SK-N-SH treated with all-trans-retinoic acid at 6 μM for 48 hours (cell line): ENCODE measurements around the gene KIF2C.

Source experiments
- ATAC-seq: fragments of 200-7000 bp; cut with Tn5 transposase; 3 replicates; pipeline ENCODE4 v1.9.1; 2020; ENCODE audit warnings: mild to moderate bottlenecking, moderate library complexity
- ARNTL ChIP-seq: fragments of 450-650 bp; formaldehyde crosslinking; IDR thresholded peaks from 2 replicates; pipeline ENCODE4 v1.5.0; 2020; ENCODE audit warnings: low read depth, mild to moderate bottlenecking, moderate library complexity, borderline replicate concordance
- CSDC2 ChIP-seq: fragments of 250-450 bp; sonication (Bioruptor Pico); IDR thresholded peaks from 2 replicates; pipeline ENCODE4 v1.5.0; 2020; ENCODE audit warnings: mild to moderate bottlenecking, moderate library complexity
- ESRRG ChIP-seq: fragments of 250-450 bp; sonication (Bioruptor Pico); IDR thresholded peaks from 2 replicates; pipeline ENCODE4 v1.6.1; 2021; ENCODE audit warnings: mild to moderate bottlenecking
- ISL1 ChIP-seq: fragments of 250-450 bp; sonication (Bioruptor Pico); IDR thresholded peaks from 2 replicates; pipeline ENCODE4 v2.1.2; 2022; ENCODE audit warnings: mild to moderate bottlenecking, moderate library complexity
- OSR1 ChIP-seq: fragments of 250-450 bp; sonication (Bioruptor Pico); IDR thresholded peaks from 2 replicates; pipeline ENCODE4 v1.8.0; 2022; ENCODE audit warnings: moderate library complexity, mild to moderate bottlenecking, inconsistent platforms
- PPARA ChIP-seq: fragments of 250-450 bp; sonication (Bioruptor Pico); IDR thresholded peaks from 2 replicates; pipeline ENCODE4 v1.5.0; 2020; ENCODE audit warnings: mild to moderate bottlenecking, borderline replicate concordance
- RARB ChIP-seq: fragments of 250-450 bp; sonication (Bioruptor Pico); IDR thresholded peaks from 2 replicates; pipeline ENCODE4 v1.8.0; 2021; ENCODE audit warnings: mild to moderate bottlenecking, moderate library complexity
- SNAI2 ChIP-seq: fragments of 250-450 bp; sonication (Bioruptor Pico); IDR thresholded peaks from 2 replicates; pipeline ENCODE4 v1.5.0; 2020; ENCODE audit warnings: mild to moderate bottlenecking, moderate library complexity
- TCF4 ChIP-seq: fragments of 250-450 bp; sonication (Bioruptor Pico); IDR thresholded peaks from 2 replicates; pipeline ENCODE4 v1.8.0; 2021; ENCODE audit warnings: mild to moderate bottlenecking, moderate library complexity, borderline replicate concordance
- TOX ChIP-seq: fragments of 250-450 bp; sonication (Bioruptor Pico); IDR thresholded peaks from 2 replicates; pipeline ENCODE4 v1.8.0; 2021; ENCODE audit warnings: mild to moderate bottlenecking, moderate library complexity, borderline replicate concordance
- ZC3H10 ChIP-seq: fragments of 250-450 bp; sonication (Bioruptor Pico); IDR thresholded peaks from 2 replicates; pipeline ENCODE4 v1.5.1; 2021; ENCODE audit warnings: mild to moderate bottlenecking, moderate library complexity
- ZFP3 ChIP-seq: fragments of 250-450 bp; sonication (Bioruptor Pico); IDR thresholded peaks from 2 replicates; pipeline ENCODE4 v1.5.0; 2020; ENCODE audit warnings: mild to moderate bottlenecking, moderate library complexity
- ZFP30 ChIP-seq: fragments of 450-650 bp; formaldehyde crosslinking; IDR thresholded peaks from 2 replicates; pipeline ENCODE4 v1.5.0; 2022; ENCODE audit warnings: mild to moderate bottlenecking, moderate library complexity
- ZNF565 ChIP-seq: fragments of 450-650 bp; formaldehyde crosslinking; conservative IDR thresholded peaks from 2 replicates; pipeline ENCODE4 v1.5.0; 2020; ENCODE audit warnings: low read depth, mild to moderate bottlenecking, moderate library complexity
- ZNF70 ChIP-seq: fragments of 450-650 bp; formaldehyde crosslinking; IDR thresholded peaks from 2 replicates; pipeline ENCODE4 v1.5.0; 2020; ENCODE audit warnings: mild to moderate bottlenecking, moderate library complexity
- ZNF8 ChIP-seq: fragments of 450-650 bp; formaldehyde crosslinking; IDR thresholded peaks from 2 replicates; pipeline ENCODE4 v1.5.0; 2020; ENCODE audit warnings: mild to moderate bottlenecking, moderate library complexity
- TF ChIP-seq, protein P1 (sequence below): fragments of 250-450 bp; sonication (Bioruptor Pico); IDR thresholded peaks from 2 replicates; pipeline ENCODE4 v1.5.1; 2020; ENCODE audit warnings: low read depth, mild to moderate bottlenecking, moderate library complexity
- TF ChIP-seq, protein P2 (sequence below): fragments of 250-450 bp; sonication (Bioruptor Pico); IDR thresholded peaks from 2 replicates; pipeline ENCODE4 v1.5.0; 2020; ENCODE audit warnings: mild to moderate bottlenecking, moderate library complexity
- TF ChIP-seq, protein P3 (sequence below): fragments of 250-450 bp; sonication (Bioruptor Pico); IDR thresholded peaks from 2 replicates; pipeline ENCODE4 v1.5.1; 2021; ENCODE audit warnings: mild to moderate bottlenecking, moderate library complexity
- TF ChIP-seq, protein P4 (sequence below): fragments of 250-450 bp; sonication (Bioruptor Pico); IDR thresholded peaks from 2 replicates; pipeline ENCODE4 v1.8.0; 2020; ENCODE audit warnings: mild to moderate bottlenecking, moderate library complexity, borderline replicate concordance

The KIF2C gene

DNA sequence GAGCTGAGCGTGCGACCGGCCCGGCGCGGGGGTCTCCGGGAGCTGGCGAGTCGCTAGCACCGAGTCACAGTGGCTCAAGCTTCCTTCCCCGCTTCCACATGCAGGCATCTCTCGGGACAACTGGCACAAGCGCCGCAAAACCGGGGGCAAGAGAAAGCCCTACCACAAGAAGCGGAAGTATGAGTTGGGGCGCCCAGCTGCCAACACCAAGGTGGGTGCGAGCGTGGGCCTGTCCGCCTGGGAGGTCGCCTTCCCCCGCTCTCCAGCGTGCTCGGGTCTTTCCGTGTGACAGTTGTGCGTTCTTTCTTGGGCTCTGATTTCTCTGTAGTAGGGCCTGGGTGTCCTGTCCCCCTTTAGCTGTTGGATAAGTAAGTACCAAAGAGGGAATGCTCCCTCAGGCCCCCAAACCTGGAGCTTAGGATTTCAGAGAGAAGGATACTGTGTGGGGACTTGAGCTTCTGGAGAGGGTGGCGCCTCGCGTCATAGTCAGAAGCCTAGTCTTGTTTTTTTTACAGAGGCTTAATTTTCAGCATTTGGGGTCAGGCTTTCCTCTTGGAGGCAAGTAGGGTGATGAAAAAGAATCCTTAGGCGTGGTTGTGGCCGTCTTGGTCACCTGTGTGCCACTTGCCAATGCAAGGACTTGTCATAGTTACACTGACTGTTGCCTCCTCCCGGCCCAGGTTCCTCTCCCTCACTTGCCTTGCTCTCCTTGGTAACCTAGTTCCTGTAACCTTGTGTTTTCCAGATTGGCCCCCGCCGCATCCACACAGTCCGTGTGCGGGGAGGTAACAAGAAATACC lies 36.5 kb downstream of the KIF2C start:
- ATAC-seq: peak; percentile 8
- TF ChIP-seq ISL1 (CRISPR knock-in tag) (no peak), ZFP3 (CRISPR knock-in tag) (no peak)
- TF ChIP-seq, protein P1, sequence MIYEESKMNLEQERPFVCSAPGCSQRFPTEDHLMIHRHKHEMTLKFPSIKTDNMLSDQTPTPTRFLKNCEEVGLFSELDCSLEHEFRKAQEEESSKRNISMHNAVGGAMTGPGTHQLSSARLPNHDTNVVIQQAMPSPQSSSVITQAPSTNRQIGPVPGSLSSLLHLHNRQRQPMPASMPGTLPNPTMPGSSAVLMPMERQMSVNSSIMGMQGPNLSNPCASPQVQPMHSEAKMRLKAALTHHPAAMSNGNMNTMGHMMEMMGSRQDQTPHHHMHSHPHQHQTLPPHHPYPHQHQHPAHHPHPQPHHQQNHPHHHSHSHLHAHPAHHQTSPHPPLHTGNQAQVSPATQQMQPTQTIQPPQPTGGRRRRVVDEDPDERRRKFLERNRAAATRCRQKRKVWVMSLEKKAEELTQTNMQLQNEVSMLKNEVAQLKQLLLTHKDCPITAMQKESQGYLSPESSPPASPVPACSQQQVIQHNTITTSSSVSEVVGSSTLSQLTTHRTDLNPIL (CRISPR knock-in tag): no peak

DNA sequence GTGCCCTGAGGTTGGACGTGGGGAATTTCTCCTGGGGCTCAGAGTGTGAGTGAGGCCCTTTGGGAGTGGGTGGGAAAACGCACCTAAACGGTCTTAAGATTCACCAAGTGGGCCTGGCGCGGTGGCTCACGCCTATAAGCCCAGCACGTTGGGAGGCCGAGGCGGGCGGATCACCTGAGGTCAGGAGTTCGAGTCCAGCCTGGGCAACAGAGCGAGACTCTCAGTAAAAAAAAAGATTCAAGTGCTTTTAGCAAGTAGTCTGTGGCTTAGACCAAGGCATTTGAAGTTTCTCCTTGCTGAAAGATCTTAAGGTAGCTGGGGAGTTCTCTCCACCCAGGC lies 37.1 kb downstream of the KIF2C start:
- no peak for ATAC-seq

DNA sequence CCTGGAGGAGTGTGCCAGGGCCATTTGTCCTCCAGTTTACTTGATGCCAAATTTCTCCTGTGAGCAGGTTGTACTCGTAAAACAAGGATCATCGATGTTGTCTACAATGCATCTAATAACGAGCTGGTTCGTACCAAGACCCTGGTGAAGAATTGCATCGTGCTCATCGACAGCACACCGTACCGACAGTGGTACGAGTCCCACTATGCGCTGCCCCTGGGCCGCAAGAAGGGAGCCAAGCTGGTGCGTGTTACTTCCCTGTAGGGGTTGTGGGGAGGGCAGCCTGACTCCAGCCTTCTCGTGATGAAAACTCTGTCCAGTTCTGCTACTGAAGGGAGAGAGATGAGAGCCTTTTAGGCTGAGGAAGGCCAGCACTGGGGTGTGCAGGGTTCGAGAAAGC lies 37.9 kb downstream of the KIF2C start:
- no peak for ATAC-seq
- TF ChIP-seq ZC3H10 (no peak), CSDC2 (CRISPR knock-in tag) (no peak), ZNF8 (no peak), ESRRG (CRISPR knock-in tag) (no peak), ISL1 (CRISPR knock-in tag) (no peak), TCF4 (no peak), ZNF565 (CRISPR knock-in tag) (no peak), ZNF70 (CRISPR knock-in tag) (no peak)
- TF ChIP-seq, protein P2, sequence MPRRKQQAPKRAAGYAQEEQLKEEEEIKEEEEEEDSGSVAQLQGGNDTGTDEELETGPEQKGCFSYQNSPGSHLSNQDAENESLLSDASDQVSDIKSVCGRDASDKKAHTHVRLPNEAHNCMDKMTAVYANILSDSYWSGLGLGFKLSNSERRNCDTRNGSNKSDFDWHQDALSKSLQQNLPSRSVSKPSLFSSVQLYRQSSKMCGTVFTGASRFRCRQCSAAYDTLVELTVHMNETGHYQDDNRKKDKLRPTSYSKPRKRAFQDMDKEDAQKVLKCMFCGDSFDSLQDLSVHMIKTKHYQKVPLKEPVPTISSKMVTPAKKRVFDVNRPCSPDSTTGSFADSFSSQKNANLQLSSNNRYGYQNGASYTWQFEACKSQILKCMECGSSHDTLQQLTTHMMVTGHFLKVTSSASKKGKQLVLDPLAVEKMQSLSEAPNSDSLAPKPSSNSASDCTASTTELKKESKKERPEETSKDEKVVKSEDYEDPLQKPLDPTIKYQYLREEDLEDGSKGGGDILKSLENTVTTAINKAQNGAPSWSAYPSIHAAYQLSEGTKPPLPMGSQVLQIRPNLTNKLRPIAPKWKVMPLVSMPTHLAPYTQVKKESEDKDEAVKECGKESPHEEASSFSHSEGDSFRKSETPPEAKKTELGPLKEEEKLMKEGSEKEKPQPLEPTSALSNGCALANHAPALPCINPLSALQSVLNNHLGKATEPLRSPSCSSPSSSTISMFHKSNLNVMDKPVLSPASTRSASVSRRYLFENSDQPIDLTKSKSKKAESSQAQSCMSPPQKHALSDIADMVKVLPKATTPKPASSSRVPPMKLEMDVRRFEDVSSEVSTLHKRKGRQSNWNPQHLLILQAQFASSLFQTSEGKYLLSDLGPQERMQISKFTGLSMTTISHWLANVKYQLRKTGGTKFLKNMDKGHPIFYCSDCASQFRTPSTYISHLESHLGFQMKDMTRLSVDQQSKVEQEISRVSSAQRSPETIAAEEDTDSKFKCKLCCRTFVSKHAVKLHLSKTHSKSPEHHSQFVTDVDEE (CRISPR knock-in tag): no peak

More for the DNA sequence above, 37.1 kb downstream of the KIF2C start:
- TF ChIP-seq, protein P2 (CRISPR knock-in tag): no peak
- TF ChIP-seq ZNF70 (CRISPR knock-in tag) (no peak), TCF4 (no peak), SNAI2 (no peak), RARB (CRISPR knock-in tag) (no peak), ESRRG (CRISPR knock-in tag) (no peak), ZFP3 (CRISPR knock-in tag) (no peak), ZC3H10 (no peak), ZNF8 (no peak), OSR1 (CRISPR knock-in tag) (no peak), TOX (CRISPR knock-in tag) (no peak), ZFP30 (CRISPR knock-in tag) (no peak), ZNF565 (CRISPR knock-in tag) (no peak), PPARA (no peak), CSDC2 (CRISPR knock-in tag) (no peak), ARNTL (CRISPR knock-in tag) (no peak)
- TF ChIP-seq, protein P1 (CRISPR knock-in tag): no peak
- TF ChIP-seq, protein P3, sequence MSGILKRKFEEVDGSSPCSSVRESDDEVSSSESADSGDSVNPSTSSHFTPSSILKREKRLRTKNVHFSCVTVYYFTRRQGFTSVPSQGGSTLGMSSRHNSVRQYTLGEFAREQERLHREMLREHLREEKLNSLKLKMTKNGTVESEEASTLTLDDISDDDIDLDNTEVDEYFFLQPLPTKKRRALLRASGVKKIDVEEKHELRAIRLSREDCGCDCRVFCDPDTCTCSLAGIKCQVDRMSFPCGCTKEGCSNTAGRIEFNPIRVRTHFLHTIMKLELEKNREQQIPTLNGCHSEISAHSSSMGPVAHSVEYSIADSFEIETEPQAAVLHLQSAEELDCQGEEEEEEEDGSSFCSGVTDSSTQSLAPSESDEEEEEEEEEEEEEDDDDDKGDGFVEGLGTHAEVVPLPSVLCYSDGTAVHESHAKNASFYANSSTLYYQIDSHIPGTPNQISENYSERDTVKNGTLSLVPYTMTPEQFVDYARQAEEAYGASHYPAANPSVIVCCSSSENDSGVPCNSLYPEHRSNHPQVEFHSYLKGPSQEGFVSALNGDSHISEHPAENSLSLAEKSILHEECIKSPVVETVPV (CRISPR knock-in tag): no peak
- TF ChIP-seq, protein P4, sequence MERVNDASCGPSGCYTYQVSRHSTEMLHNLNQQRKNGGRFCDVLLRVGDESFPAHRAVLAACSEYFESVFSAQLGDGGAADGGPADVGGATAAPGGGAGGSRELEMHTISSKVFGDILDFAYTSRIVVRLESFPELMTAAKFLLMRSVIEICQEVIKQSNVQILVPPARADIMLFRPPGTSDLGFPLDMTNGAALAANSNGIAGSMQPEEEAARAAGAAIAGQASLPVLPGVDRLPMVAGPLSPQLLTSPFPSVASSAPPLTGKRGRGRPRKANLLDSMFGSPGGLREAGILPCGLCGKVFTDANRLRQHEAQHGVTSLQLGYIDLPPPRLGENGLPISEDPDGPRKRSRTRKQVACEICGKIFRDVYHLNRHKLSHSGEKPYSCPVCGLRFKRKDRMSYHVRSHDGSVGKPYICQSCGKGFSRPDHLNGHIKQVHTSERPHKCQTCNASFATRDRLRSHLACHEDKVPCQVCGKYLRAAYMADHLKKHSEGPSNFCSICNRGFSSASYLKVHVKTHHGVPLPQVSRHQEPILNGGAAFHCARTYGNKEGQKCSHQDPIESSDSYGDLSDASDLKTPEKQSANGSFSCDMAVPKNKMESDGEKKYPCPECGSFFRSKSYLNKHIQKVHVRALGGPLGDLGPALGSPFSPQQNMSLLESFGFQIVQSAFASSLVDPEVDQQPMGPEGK (CRISPR knock-in tag): no peak
